NCI-H2196 treated with DMSO at 0.1 percent for 48 hours (cell line): ENCODE results near the gene ERCC2.
"Not testable (repeated sequence)": the region's sequence is repeated elsewhere in the genome, so short reads cannot be mapped to it uniquely, and the experiment has no call there.

ENCODE experiments used
- DNase-seq: peaks from one replicate; lab custom pipeline; 2025; ENCODE audit not compliant: unreplicated experiment; lab: John Stamatoyannopoulos, UW

Gene ERCC2

GRCh38 chr19:45336696-45337251 lies 33.6 kb downstream of the ERCC2 start:
- no peak for DNase-seq

GRCh38 chr19:45334881-45335280 lies 35.5 kb downstream of the ERCC2 start:
- not testable (repeated sequence) for DNase-seq

GRCh38 chr19:45333609-45334303 lies 36.6 kb downstream of the ERCC2 start:
- no peak for DNase-seq

- peak; percentile 92 for DNase-seq
Observed at GRCh38 chr19:45331411-45331810, 39.0 kb downstream of the ERCC2 start.

- no peak for DNase-seq
Observed at GRCh38 chr19:45327404-45328143, 42.8 kb downstream of the ERCC2 start.

GRCh38 chr19:45324349-45324907 lies 45.9 kb downstream of the ERCC2 start:
- no peak for DNase-seq

GRCh38 chr19:45323671-45324081 lies 46.7 kb downstream of the ERCC2 start:
- DNase-seq = no peak

GRCh38 chr19:45322744-45323281 lies 47.6 kb downstream of the ERCC2 start, which contains the start of gene CKM:
CKM (minus strand) TSS chr19:45322875; CDS start chr19:45319713, 3,162 bp downstream.
- DNase-seq = no peak

GRCh38 chr19:45322311-45322710 lies 48.1 kb downstream of the ERCC2 start:
- no peak for DNase-seq

GRCh38 chr19:45321848-45322247 lies 48.5 kb downstream of the ERCC2 start:
- DNase-seq = no peak

- DNase-seq = no peak
Observed at GRCh38 chr19:45320997-45321775, 49.2 kb downstream of the ERCC2 start.

GRCh38 chr19:45315304-45315703 lies 55.1 kb downstream of the ERCC2 start:
- DNase-seq = no peak

GRCh38 chr19:45314708-45315245 lies 55.6 kb downstream of the ERCC2 start:
- DNase-seq = no peak

- DNase-seq = not testable (repeated sequence)
Observed at GRCh38 chr19:45312285-45312684, 58.1 kb downstream of the ERCC2 start.

GRCh38 chr19:45311621-45312020 lies 58.8 kb downstream of the ERCC2 start:
- DNase-seq = no peak

GRCh38 chr19:45309322-45309721 lies 61.1 kb downstream of the ERCC2 start:
- DNase-seq = not testable (repeated sequence)

GRCh38 chr19:45307361-45307760 lies 63.0 kb downstream of the ERCC2 start:
- DNase-seq = no peak

GRCh38 chr19:45306518-45307027 lies 63.8 kb downstream of the ERCC2 start:
- peak; percentile 77 for DNase-seq

GRCh38 chr19:45306040-45306439 lies 64.3 kb downstream of the ERCC2 start:
- DNase-seq = no peak

- no peak for DNase-seq
Observed at GRCh38 chr19:45305421-45305820, 65.0 kb downstream of the ERCC2 start.
